Measurements from ENCODE around the gene GRIK1.

GRIK1 gene

DNA sequence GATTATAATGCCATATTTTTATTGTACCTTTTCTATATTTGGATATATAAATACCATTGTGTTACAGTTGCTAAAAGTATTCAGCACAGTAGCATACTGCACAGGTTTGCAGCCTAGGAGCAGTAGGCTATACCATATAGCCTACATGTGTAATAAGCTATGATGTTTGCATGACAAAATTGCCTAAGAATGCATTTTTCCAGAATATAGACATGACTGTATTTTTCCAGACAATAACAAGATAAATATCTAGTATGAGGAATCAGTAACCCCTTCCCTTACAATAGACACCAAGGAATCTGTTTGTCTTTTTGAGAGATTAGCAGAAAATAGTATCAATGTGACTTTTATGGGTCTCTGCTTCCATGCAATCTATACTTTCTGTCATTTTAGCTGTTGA is 228.6 kb downstream of the GRIK1 start:
- DNase-seq, result no peak

DNA sequence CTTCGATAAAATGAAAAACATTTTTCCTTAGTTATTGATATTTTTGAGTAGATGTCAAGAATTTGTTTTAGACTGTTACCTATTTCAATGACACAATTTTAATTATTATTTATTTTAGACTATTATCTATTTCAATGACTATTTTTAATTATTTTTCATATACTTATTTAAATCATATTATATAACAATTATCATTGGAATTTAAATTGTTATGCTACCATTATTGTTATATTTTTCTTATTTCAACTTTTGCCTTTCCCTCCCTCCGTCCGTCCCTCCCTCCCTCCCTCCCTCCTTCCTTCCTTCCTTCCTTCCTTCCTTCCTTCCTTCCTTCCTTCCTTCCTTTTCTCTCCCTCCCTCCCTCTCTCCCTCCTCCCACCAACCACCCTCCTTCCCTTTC is 229.3 kb downstream of the GRIK1 start:
- DNase-seq, result no peak

DNA sequence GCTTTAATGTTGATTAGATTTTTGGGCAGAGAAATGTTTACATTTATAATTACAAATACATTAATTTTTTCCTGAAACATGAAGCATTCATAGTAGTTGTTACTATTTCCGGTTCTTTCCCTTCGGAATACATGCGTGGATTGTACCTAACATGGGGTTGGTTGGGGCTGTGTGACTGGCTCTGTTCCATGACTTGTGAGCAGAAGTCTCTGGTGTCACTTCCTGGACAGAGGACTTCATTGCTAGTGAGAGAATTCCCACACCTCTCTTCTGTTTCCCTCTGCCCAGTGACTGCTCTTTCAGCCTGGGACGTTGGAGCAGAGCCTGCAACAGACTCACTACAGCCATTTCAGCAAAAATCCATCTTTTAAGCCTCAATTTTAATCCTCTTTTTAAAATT is 231.4 kb downstream of the GRIK1 start:
- DNase-seq, result no peak

DNA sequence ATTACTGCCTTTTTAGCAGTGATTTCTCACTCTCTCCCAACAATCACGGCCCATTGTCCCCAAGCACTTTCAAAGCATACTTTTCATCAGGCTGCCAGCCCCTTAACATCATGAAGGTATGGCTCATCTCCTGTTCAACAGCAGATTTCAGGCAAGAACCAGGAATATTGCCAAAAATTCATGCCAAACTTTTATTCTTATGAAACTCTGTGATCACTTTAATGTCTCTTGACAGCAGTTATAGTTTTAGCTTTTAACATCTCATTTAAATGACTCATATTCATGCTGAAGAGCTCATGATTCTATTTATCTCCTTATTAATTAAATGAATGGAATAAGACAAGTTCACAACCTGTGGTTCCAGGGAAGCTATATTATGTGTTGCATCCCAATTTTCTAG is 235.1 kb downstream of the GRIK1 start:
- no peak for DNase-seq

DNA sequence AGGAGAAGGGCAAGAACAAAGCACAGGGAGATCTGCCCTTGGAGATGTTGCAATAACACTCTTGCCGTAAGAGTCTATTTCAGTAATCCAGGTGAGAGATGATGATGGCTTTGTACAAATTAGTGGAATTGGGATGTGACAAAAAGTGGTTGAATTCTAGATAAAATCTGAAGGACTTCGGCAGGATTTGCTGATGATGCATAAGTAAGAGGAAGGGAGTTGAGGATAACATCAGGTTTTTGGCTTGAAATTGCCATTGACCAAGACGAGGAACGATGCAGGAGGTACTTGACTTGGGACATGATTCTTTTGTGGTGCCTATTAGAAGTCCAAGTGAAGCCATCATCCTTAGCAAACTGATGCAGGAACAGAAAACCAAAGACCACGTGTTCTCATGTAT is 238.1 kb downstream of the GRIK1 start:
- no peak for DNase-seq

DNA sequence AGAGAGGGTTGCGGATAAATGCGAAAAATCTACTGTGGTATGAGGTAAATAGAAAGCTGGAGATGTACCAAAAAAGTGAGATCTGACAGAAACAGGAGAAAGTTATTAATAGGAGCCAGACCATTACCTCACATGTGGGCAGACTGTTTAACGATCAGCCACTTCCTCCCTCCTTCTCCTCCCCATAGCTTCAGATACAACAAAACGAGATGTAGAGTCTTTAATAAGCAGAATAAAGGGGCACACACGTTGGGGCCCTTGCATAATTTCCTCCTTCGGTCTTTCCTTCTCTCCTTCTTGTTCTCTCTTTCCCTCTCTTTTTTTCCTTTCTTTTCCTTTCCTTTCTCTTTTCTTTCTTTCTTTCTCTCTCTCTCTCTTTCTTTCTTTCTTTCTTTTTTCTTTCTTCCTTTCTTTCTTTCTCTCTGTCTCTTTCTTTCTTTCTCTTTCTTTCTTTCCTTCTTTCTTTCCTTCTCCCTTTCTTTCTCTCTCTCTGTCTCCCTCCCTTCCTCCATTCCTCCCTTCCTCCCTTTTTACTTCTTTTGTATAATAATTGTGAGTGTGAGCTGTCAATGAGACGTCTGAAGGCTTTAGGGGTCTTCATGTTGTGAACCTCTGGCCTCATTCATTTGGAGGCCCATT is 242.1 kb downstream of the GRIK1 start:
- DNase-seq, result no peak

DNA sequence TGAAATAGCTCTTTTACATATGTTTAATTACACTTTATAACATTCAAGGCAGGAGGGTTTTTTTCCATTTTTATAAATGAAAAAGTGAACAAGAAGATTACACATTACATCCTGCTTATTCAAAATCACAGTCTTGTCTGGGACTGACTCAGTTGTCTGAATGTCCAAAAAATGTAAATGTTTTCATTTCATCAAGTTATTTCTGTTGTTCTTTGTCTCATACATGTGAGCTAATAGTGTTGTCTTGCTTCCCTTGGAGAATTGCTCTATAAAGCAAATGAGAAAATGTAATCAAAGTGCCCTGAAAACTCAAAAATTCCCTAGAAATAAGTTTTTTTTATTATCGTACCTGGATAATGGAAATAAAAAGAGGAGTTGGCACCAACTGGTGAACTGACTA is 242.9 kb downstream of the GRIK1 start:
- no peak for DNase-seq

DNA sequence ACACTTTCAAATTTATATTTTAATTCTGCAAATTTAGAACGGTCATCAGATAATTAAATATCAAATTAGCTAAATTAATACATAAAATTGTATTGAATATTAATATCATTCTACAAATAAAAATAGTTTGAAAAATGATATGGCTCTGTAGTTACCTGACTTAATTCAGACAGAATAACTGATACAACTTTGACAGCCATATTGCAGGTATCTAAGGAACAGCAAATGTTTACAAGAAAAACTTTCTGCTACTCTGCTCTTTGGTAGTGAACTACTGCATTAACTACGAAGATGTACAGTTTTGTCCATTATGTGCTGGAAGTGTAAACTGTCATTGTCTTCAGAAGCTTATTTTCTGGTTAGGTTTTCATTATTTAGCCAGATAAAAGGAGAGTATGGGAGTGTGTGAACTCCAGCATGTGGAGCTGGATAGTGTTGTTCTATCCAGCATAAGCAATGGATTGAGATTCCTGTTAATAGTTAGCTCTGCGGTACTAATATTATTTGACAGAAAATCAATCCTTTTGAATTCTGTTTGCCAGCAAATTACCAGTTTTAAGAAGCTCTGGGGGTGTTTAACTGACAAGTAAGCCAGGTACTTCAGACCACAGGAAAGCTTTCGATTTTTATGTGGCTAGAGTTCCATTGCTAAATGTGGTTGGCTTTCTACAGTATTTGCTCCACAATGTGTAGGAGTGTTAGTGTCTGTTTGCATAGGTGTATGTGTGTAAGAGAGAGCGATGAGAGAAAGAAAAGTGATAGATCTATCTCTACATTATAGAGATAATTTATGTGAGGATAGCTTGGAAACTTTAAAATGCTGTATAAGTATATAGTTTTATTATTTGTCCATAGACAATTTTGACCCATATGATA is 247.9 kb downstream of the GRIK1 start:
- no peak for DNase-seq

DNA sequence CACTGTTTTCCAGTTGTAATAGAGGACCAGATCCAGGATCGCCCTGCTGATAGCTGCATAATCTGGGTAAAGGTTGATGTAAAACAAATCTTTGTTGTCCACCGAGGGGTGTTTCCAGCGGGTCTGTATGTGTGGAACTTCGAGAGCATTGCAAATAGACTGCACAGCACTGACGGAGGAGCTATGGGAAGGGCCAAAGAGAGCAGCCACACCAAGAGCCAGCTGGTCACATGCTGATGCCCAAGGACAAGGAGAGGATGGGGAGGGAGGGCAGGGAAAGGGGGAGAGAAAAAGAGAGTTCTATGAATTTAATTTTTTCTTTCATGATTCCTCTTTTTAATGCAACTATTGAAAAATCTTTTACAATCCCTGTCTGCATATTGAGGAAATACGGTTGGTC is 250.0 kb downstream of the GRIK1 start:
- DNase-seq, result no peak

DNA sequence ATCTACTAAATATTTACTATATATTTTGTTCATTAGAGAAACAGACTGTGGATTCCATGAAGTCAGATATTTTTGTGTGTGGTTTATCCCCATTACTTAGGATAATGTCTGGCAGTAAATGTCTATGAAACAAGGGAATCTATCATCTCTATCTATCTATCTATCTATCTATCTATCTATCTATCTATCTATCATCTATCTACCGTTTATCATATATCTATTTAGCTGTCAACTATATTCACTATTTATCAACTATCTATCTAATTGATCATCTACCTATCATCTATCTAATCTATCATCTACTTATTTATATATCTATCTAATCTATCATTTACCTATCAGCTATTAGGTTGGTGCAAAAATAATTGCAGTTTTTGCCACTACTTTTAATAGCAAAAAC is 255.7 kb downstream of the GRIK1 start:
- DNase-seq, result no peak

DNA sequence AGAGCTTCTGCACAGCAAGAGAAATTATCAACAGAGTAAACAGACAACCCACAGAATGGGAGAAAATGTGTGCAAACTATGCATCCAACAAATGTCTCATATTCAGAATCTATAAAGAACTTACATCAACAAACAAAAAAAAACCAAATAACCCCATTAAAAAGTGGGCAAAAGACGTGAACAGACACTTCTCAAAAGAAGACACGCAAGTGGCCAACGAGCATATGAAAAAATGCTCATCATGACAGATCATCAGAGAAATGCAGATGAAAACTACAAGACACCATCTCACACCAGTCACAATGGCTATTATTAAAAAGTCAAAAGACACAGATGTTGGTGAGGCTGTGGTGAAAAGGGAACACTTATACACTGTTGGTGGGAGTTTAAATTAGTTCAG is 257.0 kb downstream of the GRIK1 start:
- DNase-seq, result no peak

DNA sequence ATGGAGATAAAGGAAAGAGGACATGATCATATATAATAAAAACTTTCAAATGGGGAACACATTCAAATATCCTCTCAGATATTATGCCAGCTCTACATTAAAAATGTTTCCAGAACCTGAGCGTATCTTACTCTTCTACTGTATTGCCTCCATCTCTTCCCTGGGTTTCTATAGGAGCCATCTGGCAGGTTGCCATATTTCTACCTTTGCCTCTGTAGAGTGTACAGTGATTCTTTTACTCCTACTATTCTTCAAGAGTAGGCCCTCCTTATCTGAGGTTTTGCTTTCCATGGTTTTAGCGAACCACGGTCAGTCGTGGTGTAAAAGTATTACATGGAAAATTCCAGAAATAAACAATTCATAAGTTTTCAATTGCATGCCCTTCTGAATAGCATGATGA is 259.5 kb downstream of the GRIK1 start:
- DNase-seq, result no peak

DNA sequence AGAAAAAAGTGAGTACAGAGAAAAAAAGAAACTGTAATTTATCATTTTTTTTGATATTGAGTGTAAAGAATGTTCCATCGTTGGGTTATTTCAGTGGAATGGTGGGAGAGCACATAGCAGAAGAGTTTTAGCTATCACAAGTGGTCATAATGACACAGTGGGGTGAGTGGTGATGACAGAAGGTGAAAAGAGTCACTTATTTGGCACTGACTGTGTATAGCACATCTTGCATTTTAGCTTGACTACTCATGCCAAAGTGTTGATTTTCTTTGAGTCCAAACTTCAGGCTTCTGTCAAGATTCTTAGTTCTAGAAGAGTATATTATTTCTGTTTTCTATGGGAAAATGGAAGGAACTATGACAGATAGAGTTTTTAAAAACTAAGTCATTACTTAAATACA is 261.2 kb downstream of the GRIK1 start:
- DNase-seq, result no peak

DNA sequence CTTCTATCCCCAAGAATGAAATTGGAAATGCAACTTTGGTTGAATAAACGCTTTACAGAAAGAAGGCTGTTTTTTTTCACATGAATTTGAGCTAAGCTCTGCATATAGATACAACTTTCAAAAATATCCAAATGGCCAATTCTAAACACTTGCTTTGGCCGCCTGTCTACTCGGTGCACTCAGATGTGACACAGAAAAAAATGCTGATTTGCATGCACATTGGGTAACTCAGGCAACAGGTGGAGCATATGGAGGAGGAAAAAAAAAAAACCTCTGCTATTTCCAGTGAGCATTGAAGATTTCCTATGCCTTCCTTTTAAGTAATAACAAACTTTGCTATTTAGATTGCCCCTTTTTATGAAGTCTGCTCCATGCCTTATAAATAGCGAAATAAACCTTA is 262.5 kb downstream of the GRIK1 start:
- no peak for DNase-seq

DNA sequence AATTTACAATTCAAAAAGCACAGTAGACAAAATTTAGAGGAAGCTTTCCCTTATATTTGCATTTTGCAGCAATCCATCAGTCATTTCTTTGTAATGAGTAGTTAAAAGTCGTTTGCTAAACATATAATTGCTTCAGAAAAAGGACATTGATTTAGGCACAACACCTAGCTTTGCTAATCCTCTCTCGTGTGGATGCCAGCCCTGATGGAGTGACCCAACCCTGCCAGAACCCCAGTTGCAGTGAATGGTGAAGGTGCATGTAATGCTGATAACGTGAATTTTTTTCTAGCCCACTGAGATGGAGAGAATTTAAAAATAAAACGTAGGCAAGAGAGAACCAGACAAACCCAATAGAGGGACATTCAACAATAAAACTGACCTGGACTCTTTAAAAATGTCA is 263.4 kb downstream of the GRIK1 start:
- no peak for DNase-seq

DNA sequence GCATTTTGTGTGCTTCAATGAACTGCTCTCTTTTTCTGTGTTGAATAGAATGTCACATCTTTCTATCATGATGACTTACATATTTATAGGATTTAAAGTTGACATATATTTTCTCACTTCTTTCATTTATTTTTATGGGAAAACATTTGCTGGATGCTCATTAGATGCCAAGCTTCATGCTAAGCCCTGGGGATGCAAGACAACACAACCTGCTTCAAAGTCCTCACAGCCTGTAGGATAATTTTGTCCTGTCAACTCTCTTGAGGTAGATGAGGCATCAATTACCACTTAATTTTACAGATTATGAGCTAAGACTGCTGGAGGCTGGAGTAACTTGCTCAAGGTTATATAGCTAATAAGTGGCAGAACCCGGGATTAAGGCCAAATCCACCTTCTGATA is 264.3 kb downstream of the GRIK1 start:
- DNase-seq, result no peak

DNA sequence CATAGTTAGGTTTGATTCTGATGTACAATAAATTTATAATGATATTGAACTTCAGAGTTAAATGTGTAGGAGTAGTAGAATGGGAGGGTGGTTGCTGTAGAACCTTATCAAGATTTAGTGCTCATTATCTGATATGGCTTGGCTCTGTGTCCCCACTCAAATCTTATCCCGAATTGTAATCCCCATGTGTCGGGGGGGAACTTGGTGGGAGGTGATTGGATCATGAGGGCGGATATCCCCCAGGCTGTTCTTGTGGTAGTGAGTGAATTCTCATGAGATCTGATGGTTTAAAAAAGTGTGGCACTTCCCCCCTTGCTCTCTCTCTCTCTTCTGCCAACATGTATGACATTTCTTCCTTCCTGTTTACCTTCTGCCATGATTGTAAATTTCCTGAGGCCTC is 265.5 kb downstream of the GRIK1 start:
- no peak for DNase-seq

DNA sequence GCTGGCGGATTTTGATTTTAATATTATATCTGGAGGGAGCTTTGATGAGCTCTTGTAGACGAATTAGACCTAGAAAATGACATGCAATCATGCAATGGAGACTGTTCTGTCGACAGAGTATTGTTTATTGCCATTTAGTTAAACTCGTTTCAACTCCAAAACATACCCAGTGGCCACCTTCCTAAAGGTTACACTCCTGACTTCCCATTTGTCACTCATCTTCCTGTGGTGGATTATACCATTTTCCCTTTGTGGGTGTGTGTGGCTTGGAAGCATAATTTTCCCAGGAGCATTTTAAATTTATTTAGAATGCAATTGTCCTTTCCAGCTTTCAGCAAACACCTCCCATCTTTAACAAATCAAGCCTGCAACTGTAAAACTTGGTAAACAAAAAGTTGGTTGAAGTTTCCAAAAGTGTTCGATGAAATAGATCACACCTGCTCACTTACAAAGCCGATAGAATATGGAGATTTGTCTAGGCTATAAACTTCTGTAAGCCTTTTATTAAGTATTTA is 266.6 kb downstream of the GRIK1 start:
- DNase-seq, result no peak

DNA sequence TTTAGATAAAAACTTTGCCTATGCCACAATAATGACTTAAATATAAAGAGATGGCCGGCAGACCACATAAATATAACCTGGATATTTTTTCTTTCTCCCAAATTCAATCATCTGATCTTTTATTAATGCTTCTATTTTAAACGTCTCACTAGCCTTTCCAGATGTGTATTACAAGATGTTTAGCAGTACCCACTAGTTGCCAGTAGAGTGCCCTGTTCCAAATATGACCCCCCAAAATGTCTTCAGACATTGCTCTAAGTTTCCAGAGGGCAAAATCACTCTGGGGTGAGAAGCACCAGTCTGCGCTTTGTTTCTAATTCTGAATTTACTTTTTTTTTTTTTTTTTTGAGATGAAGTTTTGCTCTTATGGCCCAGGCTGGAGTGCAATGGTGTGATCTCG is 268.1 kb downstream of the GRIK1 start:
- no peak for DNase-seq

DNA sequence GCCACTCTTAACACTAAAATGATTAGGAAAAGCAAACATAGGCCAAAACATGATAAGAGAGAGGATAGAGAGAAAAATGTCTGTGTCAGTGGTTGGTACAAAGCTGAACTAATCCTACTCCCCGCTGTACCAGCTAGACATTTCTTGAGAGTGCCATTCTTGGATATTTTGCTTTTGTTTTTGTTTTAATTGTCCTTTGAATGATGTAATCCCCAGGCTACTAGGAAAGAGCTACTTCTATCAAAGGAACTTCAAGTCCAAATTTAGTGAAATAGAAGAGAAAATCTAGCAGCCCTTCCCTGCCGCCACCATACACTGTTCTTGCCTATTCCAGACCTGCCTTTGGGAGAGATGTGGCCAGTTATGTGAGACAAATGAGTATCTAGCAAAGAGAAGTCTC is 269.6 kb downstream of the GRIK1 start:
- DNase-seq, result no peak

DNA sequence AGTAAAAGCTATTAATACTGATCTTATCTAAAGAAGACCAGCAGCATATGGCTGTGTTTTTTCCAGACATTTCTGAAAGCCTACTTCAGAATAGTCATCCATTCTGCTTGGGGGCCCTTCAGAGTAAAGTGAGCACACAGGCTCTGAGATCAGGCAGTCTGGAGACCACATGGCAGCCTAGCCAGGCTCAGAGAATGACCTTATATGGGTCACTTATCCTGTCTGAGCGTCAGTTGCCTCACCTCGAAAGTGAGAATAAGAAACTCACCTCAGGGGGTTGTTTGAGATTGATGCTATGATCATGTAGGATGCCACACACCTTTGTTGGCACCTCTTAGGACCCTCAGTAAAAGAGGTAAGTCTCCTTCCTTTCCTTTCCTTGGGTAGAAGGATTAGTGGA is 270.4 kb downstream of the GRIK1 start:
- no peak for DNase-seq

DNA sequence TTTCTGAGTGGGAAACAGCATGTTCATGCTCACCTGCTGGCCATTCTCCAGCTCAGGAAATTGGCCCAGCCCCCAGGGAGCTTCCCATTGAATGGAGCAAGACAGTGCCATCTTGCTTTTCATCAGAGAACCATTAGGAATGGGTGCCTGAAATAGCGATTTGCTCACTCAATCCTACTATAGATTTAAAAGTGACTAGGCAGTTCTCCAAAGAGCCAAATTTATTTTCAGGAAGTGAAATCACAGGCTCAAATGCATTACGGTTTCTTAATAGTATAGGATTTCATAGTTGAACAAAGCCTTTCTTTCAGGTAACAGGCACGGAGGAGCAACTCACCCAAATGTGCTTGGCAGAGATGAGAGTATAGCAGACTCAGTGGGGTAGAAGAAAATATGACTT is 272.1 kb downstream of the GRIK1 start:
- no peak for DNase-seq

DNA sequence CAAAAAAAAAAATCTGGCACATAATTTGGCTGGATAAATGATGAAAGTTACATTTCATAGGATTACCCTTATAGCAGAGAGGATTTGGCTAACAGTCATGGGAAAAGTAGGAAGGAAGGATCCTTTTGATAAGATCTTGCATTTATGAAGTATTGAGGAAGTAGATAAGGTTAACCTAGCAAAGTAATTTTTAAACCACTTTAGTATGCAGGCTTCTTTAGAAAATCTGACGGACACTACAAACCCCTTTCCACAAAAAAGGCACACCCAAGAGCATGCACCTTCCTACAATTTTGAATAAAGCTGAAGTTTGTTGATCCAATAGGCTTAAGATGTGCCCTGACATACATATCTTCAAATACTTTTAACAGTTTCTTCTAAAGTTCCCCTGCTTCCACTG is 275.2 kb downstream of the GRIK1 start:
- DNase-seq, result no peak

DNA sequence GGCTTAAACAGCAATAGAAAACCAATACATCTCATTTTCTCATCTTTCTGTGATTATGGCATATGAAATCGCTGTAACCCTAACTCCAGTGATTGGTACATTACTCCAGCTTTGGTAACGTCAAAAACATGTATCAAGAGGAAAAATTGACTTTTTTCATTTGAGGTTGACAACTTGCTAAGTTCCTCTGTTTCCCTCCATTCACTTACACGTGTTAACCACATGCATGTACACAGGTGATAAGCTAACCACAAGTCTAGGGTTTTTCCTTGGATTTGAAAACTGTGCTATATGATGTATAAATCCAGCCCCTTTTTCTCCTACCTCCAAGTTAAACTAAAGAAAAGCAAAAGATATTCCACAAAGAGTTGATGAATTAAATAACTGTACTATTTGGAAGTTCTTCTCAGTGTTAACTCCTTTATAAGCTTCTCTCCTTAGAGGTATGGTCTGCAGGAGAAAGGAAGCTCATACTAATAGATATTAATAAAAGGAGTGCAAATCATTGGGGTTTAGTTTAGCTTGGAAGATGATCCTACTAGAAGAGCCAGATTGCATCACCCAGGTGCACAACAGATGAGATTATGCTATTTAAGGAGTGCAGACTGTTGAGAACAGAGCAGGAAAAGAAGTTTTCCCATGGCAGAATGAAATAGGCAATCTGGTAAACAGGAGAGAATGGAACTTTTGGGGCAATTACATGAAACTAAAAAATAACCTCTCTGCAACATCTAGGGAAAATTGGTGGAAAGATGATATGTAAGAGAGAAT is 277.9 kb downstream of the GRIK1 start:
- DNase-seq, result no peak
